Measurements from ENCODE around the gene NLRP5.
"Not testable (repeated sequence)": the region's sequence is repeated elsewhere in the genome, so short reads cannot be mapped to it uniquely, and the experiment has no call there.

NLRP5 gene

DNA sequence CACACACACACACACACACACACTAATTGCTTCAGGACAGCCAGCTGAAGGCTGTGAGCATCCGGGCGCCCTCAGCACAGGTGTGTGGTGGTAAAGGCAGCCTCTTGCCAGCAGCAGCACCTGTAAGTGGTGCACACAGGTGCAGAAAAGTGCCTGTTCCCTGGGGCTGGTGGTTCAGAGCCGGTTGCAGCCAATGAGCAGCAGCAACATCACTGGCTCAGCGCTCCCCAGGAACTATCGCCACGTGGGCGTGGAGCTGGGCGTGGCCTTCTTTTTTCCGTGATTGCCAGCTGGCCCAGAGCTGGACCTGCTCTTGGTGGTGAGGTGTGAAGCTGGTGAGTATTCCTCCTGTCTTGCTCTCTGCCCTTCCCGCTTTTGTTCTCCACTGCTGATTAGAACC is at the start of gene NLRP5:
NLRP5 (plus strand) TSS at position 289 of the 400 bp plus-strand sequence.
- Mint-ChIP-seq H3K27me3 (no peaks in the 10 kb centered on the region), H3K36me3 (ENCODE audit: low read depth) (no peaks in the 10 kb centered on the region), H3K4me3 (no peak within 1 kb of the TSS), H3K4me1 (ENCODE audit: low read depth) (no peaks in the 10 kb centered on the region), H3K9me3 (peaks cover 41% of the 10 kb centered on the region), H3K27ac (no peak within 1 kb of the TSS)
- intact Hi-C loops (cut with micrococcal nuclease) = no loop called here

DNA sequence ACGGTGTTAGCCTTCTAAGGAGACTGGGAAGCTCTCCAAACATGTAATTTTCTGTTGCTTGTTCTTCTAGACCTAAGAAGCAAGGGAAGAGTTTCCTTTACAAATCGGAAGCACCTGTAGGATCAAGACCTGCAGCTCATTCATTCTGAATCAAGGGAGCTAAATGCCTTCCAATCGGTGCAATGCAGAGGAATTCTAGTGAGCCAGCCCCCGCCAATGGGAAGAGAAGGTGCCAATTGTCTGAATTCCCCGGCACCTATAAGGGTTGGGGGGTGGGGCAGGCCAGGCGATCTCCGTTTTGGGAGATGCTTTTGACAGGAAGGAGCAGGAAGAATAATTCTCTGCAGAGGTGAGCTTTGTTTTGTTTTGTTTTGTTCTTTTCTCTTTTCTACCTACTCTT is 47.4 kb upstream of the NLRP5 start:
- H3K27ac Mint-ChIP-seq = no peak overlapping the region
- peaks cover 73% of the 10 kb centered on the region for H3K9me3 Mint-ChIP-seq
- H3K36me3 Mint-ChIP-seq (ENCODE audit: low read depth) = no peaks in the 10 kb centered on the region
- intact Hi-C loops (cut with micrococcal nuclease) = no loop called here
- no peaks in the 10 kb centered on the region for H3K27me3 Mint-ChIP-seq
- H3K4me1 Mint-ChIP-seq (ENCODE audit: low read depth) = no peaks in the 10 kb centered on the region
- H3K4me3 Mint-ChIP-seq = no peak overlapping the region

DNA sequence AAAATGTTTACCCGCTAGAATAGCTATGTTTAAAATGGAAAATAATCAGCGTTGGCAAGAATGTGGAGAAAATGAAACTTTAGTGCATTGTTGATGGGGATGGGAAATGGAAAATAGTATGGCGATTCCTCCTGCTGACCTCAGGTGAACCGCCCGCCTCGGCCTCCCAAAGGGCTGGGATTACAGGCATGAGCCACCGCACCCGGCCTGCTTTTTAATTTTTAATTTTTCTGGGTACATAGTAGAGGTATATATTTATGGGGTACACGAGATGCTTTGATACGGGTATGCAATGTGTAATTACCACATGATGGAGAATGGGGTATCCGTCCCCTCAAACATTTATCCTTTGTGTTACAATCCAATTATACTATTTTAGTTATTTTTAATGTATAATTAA is 46.3 kb upstream of the NLRP5 start:
- Mint-ChIP-seq H3K4me3 (no peak overlapping the region), H3K36me3 (ENCODE audit: low read depth) (no peaks in the 10 kb centered on the region), H3K27ac (no peak overlapping the region), H3K4me1 (ENCODE audit: low read depth) (no peaks in the 10 kb centered on the region), H3K9me3 (peaks cover 62% of the 10 kb centered on the region), H3K27me3 (no peaks in the 10 kb centered on the region)
- intact Hi-C loops (cut with micrococcal nuclease) = no loop called here

DNA sequence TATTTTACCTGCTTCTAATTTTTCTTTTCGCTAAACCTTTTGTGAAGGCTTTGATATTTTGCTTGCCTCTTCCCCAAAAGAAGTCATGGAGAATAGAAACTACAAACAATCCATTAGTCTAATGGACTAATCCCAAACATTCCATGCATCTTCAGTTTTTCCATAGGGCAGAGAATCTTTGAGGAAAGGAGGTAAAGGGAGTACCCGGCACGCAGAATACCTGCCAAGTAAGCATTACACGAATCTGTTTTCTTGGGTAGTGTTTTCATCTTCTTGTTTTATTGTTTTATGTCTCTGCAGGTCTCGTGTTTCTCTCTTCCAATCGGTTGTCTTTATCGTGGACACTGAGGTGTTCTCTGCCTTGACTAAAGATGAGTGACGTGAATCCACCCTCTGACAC is 39.0 kb upstream of the NLRP5 start, which contains the start of gene NLRP8:
NLRP8 (plus strand) TSS at position 301 of the 400 bp plus-strand sequence.
- intact Hi-C loops (cut with micrococcal nuclease) = no loop called here
- peaks cover 69% of the 10 kb centered on the region for H3K9me3 Mint-ChIP-seq
- H3K4me3 Mint-ChIP-seq = no peak within 1 kb of the TSS
- no peak within 1 kb of the TSS for H3K27ac Mint-ChIP-seq
- H3K27me3 Mint-ChIP-seq = no peaks in the 10 kb centered on the region
- no peaks in the 10 kb centered on the region for H3K36me3 Mint-ChIP-seq (ENCODE audit: low read depth)
- no peaks in the 10 kb centered on the region for H3K4me1 Mint-ChIP-seq (ENCODE audit: low read depth)

DNA sequence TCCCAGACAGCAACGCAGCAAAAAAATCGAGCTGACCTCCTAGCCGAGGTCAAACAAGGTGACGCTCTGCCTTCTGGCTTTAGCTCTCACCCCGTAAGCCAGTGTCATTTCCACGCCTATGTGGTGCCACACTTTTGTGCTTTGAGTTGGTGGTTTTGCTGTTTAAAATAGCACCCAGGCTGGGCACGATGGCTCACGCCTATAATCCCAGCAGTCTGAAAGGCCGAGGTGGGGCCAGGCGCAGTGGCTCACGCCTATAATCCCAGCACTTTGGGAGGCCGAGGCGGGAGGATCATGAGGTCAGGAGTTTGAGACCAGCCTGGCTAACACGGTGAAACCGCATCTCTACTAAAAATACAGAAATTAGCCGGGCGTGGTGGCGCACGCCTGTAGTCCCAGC is 36.0 kb upstream of the NLRP5 start:
- H3K36me3 Mint-ChIP-seq (ENCODE audit: low read depth); H3K27me3 Mint-ChIP-seq; H3K4me1 Mint-ChIP-seq (ENCODE audit: low read depth); intact Hi-C loops (cut with micrococcal nuclease); H3K27ac Mint-ChIP-seq; H3K4me3 Mint-ChIP-seq: not testable (repeated sequence)
- H3K9me3 Mint-ChIP-seq = peaks cover 79% of the 10 kb centered on the region

DNA sequence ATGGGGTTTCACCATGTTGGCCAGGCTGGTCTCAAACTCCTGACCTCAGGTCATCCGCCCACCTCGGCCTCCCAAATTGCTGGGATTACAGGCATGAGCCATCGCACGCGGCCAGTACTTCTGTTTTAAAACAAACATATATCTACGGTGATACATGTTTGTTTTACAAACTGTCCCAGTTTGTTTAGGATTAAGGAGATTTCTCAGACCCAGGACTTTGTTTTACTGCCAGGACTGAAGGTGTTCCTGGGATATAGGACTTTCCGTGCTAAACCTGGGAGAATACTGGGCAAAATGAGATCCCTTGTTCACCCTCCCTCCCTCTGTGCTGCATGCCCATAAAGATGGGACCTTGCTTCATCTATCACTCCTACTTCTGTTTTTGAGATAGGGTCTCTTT is 30.1 kb upstream of the NLRP5 start:
- no peaks in the 10 kb centered on the region for H3K36me3 Mint-ChIP-seq (ENCODE audit: low read depth)
- H3K4me3 Mint-ChIP-seq = no peak overlapping the region
- no peak overlapping the region for H3K27ac Mint-ChIP-seq
- H3K9me3 Mint-ChIP-seq = peaks cover 63% of the 10 kb centered on the region
- H3K4me1 Mint-ChIP-seq (ENCODE audit: low read depth) = no peaks in the 10 kb centered on the region
- no peaks in the 10 kb centered on the region for H3K27me3 Mint-ChIP-seq
- intact Hi-C loops (cut with micrococcal nuclease) = no loop called here

DNA sequence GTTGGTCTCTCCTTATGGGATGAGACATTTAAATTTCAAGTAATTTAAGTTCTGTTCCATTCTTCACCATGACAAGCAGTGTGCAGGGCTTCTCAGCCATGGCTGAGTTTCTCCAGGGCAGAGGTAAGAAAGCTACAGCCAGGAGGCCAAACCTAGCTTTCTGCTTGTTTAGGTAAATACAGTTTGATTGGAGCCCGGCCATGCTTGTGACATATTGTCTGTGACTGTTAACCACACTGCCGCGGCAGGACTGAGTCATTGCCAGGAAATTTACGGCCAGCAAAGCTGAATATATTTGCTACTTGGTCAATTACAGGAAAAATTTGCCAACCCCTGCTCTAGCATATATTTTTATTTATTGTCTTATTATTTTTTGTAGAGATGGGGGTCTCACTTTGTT is 28.2 kb upstream of the NLRP5 start:
- intact Hi-C loops (cut with micrococcal nuclease) = no loop called here
- H3K9me3 Mint-ChIP-seq = peaks cover 65% of the 10 kb centered on the region
- no peaks in the 10 kb centered on the region for H3K27me3 Mint-ChIP-seq
- H3K27ac Mint-ChIP-seq = no peak overlapping the region
- H3K4me1 Mint-ChIP-seq (ENCODE audit: low read depth) = no peaks in the 10 kb centered on the region
- H3K4me3 Mint-ChIP-seq = no peak overlapping the region
- no peaks in the 10 kb centered on the region for H3K36me3 Mint-ChIP-seq (ENCODE audit: low read depth)

DNA sequence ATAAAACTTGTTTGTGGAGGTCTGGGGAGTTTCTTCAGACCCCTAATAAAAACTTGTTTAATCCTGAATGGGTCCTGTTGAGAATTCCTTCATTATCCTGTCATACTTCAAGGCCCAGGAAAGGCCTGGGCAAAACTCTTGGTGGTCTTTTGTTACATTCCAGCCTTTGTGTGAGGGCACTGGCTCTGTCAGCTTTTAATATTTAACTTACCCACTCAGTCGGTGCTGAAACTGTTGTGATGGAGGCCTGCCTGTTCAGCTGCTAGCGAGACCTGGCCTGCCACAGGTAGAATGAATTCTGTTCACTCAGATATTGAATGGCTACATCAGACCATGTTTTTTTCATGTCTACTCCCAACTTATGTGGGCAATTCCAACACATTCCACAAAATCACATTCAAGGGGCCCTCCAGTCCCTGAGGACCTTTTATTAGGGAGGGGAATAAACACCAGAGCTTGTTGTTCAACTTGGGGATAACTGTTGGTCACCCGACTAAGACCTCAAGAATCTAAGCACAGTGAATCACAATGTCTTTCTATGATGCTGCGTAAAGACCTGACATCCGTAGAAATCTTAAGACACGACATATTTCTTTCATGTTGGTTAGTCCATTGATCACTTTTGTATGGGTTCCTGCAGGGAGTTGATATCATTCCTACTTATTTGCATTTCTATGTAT is 26.4 kb upstream of the NLRP5 start:
- Mint-ChIP-seq H3K27me3 (no peaks in the 10 kb centered on the region), H3K9me3 (peaks cover 59% of the 10 kb centered on the region), H3K4me1 (ENCODE audit: low read depth) (no peaks in the 10 kb centered on the region), H3K4me3 (no peak overlapping the region), H3K27ac (no peak overlapping the region), H3K36me3 (ENCODE audit: low read depth) (no peaks in the 10 kb centered on the region)
- intact Hi-C loops (cut with micrococcal nuclease) = no loop called here

DNA sequence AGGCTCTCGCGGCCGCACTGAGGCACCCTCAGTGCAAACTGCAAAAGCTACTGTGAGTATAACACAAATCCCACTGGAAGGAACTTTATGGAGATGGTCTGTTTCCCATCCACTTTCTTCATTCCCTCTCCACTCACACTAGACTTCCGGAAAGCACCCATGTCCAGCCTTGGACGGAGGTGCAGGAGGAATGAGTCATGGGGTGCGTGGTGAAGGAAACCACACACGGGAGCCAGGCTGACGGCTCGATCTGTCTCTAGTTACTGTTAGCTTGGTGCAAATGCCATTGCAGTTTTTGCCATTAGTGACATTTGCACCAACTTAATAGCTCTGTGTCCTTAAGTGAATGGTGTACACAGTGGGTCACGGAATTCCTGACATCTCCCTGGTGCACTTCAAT is 24.4 kb upstream of the NLRP5 start:
- peaks cover 53% of the 10 kb centered on the region for H3K9me3 Mint-ChIP-seq
- no peak overlapping the region for H3K4me3 Mint-ChIP-seq
- no peaks in the 10 kb centered on the region for H3K4me1 Mint-ChIP-seq (ENCODE audit: low read depth)
- H3K36me3 Mint-ChIP-seq (ENCODE audit: low read depth) = no peaks in the 10 kb centered on the region
- no peak overlapping the region for H3K27ac Mint-ChIP-seq
- H3K27me3 Mint-ChIP-seq = no peaks in the 10 kb centered on the region
- intact Hi-C loops (cut with micrococcal nuclease) = no loop called here

DNA sequence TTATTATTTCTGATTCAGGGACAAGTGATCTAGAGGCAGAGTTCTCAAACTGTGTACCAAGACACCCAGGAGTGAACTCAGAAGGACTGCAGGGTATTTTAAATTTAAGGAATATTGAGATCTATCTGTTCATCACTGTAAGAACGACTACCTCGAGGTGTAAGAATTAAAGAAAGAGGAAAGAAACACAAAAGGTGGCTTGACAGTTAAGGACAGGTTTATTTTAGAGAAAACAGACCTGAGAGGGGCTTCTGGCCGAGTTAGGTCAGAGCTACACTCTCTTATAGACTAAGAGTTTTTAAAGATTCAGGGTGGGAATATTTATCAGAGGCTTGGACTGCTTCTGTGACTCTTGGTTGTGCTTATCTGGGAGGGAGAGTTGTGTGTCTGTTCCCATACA is 12.6 kb upstream of the NLRP5 start:
- peaks cover 84% of the 10 kb centered on the region for H3K9me3 Mint-ChIP-seq
- no peaks in the 10 kb centered on the region for H3K36me3 Mint-ChIP-seq (ENCODE audit: low read depth)
- no peak overlapping the region for H3K27ac Mint-ChIP-seq
- H3K27me3 Mint-ChIP-seq = no peaks in the 10 kb centered on the region
- H3K4me1 Mint-ChIP-seq (ENCODE audit: low read depth) = no peaks in the 10 kb centered on the region
- no peak overlapping the region for H3K4me3 Mint-ChIP-seq
- intact Hi-C loops (cut with micrococcal nuclease) = no loop called here

DNA sequence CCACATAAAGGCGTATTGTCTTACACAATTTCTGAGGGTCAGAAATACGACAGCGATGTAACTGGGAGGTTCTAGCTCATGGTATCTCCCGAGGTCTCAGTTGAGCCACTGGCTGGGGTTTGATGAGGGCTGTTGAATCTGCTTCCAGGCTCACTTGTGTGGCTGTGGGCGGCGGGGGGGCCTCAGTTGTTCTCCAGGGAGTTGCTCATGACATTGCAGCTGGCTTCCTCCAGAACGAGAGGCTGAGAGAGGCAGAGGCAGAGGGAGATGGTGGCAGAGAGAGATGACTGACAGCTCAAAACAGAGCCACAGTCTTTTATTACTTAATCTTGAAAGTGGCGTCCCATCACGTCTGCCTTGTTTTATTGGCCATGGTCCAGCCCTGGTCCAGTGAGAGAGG is 6.2 kb upstream of the NLRP5 start:
- no peak overlapping the region for H3K4me3 Mint-ChIP-seq
- H3K27ac Mint-ChIP-seq = no peak overlapping the region
- no peaks in the 10 kb centered on the region for H3K36me3 Mint-ChIP-seq (ENCODE audit: low read depth)
- intact Hi-C loops (cut with micrococcal nuclease) = no loop called here
- H3K9me3 Mint-ChIP-seq = peaks cover 55% of the 10 kb centered on the region
- H3K27me3 Mint-ChIP-seq = no peaks in the 10 kb centered on the region
- H3K4me1 Mint-ChIP-seq (ENCODE audit: low read depth) = no peaks in the 10 kb centered on the region

DNA sequence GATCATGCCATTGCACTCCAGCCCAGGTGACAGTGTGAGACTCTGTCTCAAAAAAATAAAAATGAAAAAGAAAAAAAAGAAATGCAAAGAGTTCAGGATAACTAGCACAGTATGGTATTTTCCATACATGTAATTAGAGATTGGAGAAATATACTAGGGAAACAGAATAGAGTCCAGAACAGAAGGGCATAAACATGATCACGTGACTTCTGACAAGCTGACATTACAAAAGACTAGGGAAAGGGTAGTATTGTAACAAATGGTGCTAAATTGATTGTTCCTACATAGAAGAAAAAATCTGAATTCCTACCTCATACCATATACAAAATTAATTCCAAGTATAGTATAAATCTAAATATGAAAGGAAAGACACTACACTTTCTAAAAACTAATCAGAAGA is 1.3 kb upstream of the NLRP5 start:
- Mint-ChIP-seq H3K27ac (no peak overlapping the region), H3K9me3 (peaks cover 51% of the 10 kb centered on the region), H3K4me1 (ENCODE audit: low read depth) (no peaks in the 10 kb centered on the region), H3K36me3 (ENCODE audit: low read depth) (no peaks in the 10 kb centered on the region), H3K4me3 (no peak overlapping the region), H3K27me3 (no peaks in the 10 kb centered on the region)
- intact Hi-C loops (cut with micrococcal nuclease) = no loop called here

DNA sequence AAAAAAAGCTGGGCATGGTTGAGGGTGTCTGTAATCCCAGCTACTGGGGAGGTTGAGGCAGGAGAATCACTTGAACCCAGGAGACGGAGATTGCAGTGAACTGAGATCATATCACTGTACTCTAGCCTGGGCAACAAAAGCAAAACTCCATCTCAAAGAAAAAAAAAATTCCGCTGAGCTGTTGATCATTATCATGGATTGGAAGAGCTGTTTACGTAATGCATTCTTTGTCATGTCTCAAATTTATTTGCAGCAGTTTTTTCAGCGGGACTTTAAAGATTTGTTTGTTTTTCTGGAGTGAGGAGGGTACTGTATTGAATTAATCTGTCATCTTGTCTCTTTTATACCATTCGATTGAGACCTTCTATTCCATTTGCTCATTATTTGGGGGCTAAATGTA is 4.3 kb downstream of the NLRP5 start:
- H3K27me3 Mint-ChIP-seq = no peaks in the 10 kb centered on the region
- H3K36me3 Mint-ChIP-seq (ENCODE audit: low read depth) = no peaks in the 10 kb centered on the region
- H3K27ac Mint-ChIP-seq = no peak overlapping the region
- peaks cover 68% of the 10 kb centered on the region for H3K9me3 Mint-ChIP-seq
- intact Hi-C loops (cut with micrococcal nuclease) = no loop called here
- no peak overlapping the region for H3K4me3 Mint-ChIP-seq
- no peaks in the 10 kb centered on the region for H3K4me1 Mint-ChIP-seq (ENCODE audit: low read depth)

DNA sequence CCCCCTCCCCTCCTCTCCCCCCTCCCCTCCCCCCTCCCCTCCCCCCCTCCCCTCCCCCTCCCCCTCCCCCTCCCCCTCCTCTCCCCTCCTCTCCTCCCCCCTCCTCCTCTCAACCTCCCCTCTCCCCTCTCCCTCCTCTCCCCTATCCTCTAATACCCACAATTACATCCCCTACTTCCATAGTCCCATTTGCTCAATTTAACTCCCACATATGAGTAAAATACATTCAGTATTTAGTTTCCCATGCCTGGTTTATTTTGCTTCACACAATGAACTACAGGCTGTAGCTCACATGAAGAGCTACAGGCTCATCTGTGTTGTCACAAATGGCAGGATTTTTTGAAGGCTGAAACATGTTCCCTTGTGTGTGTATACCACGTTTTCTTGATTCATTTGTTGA is 6.9 kb downstream of the NLRP5 start:
- H3K36me3 Mint-ChIP-seq (ENCODE audit: low read depth) = no peaks in the 10 kb centered on the region
- no peaks in the 10 kb centered on the region for H3K27me3 Mint-ChIP-seq
- H3K4me1 Mint-ChIP-seq (ENCODE audit: low read depth) = no peaks in the 10 kb centered on the region
- no peak overlapping the region for H3K4me3 Mint-ChIP-seq
- H3K27ac Mint-ChIP-seq = no peak overlapping the region
- peaks cover 63% of the 10 kb centered on the region for H3K9me3 Mint-ChIP-seq
- intact Hi-C loops (cut with micrococcal nuclease) = no loop called here

DNA sequence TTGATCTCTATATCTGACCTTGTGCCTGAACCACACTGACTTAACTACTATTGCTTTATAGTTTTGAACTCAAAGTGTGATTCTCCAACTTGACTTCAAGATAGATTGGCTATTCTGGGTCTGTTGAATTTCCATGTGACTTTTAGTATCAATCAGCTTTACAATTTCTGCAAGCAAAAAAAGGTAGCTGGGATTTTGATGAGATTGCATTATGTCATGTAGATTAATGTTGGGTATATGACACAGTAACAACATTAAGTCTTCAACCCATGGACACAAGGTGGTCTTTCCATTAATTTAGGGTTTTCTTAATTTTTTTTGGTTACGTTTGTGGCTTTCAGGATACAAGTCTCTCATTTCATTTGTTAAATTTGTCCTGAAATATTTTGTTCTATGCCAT is 28.2 kb downstream of the NLRP5 start:
- intact Hi-C loops (cut with micrococcal nuclease) = no loop called here
- H3K36me3 Mint-ChIP-seq (ENCODE audit: low read depth) = no peaks in the 10 kb centered on the region
- H3K9me3 Mint-ChIP-seq = peaks cover 37% of the 10 kb centered on the region
- no peak overlapping the region for H3K27ac Mint-ChIP-seq
- no peaks in the 10 kb centered on the region for H3K27me3 Mint-ChIP-seq
- H3K4me1 Mint-ChIP-seq (ENCODE audit: low read depth) = no peaks in the 10 kb centered on the region
- no peak overlapping the region for H3K4me3 Mint-ChIP-seq

Data from dendritic cell treated with granulocyte-macrophage colony-stimulating factor and Interleukin-4, amounts not matched to agents 40 ng/mL and 50 ng/mL, for 4 days (primary cell).